Stimulated activated CD4-positive, alpha-beta T cell treated with anti-CD3 and anti-CD28 coated beads, TNF-alpha, amount 100 ng/mL, for 24 hours (primary cell): ENCODE measurements around the gene FHL3.
"Not testable (repeated sequence)": the region's sequence is repeated elsewhere in the genome, so short reads cannot be mapped to it uniquely, and the experiment has no call there.

Experiments
- DNase-seq, 3 experiments: peaks; one replicate each; pipeline ENCODE4 v3.0.0-alpha.2; 2020; ENCODE audit warnings: low read depth in 3 of 3

The FHL3 gene

DNA sequence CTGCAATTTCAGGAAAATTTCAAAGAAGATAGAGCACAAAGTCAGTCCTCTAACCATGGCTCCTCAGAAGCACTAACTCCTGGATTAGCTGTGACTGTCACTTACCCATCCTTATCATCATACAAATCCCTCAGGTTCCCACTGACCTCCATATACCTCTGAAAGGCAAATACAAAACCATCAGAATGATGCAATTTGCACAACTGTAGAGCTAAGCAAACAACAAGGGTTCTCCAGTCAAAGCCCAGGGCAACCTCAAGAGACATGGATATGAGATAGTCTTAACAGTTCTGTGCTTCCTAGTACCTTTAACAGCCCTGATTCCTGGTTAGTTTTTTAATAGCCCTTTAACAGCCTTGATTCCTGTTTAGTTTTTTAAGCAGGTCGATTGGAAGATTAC, 17.6 kb downstream of the FHL3 start:
- no peak for DNase-seq

- no peak for DNase-seq
Measured at GRCh38 chr1:37983546-37983945, 21.8 kb downstream of the FHL3 start.

GRCh38 chr1:37978541-37978940, 26.8 kb downstream of the FHL3 start:
- DNase-seq = no peak

- not testable (repeated sequence) for DNase-seq
Measured at GRCh38 chr1:37975083-37975482, 30.2 kb downstream of the FHL3 start.

- DNase-seq = no peak
Measured at GRCh38 chr1:37974567-37974966, 30.7 kb downstream of the FHL3 start.

- DNase-seq = not testable (repeated sequence)
Measured at GRCh38 chr1:37973684-37974083, 31.6 kb downstream of the FHL3 start.

GRCh38 chr1:37965301-37965700, 40.0 kb downstream of the FHL3 start:
- no peak for DNase-seq

DNA sequence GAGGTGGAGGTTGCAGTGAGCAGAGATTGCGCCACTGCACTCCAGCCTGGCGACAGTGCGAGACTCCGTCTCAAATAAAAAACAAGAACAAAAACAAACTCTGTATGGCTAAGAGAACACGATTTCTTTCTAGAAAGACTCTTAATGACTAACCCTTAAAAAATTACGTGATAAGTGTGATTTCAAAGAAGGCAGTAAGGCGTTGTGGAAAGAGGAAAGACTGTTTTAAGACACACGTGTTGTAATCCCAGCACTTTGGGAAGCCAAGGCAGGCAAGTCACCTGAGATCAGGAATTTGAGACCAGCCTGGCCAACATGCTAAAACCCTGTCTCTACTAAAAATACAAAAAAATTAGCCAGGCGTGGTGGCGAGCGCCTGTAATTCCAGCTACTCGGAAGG, 41.2 kb downstream of the FHL3 start:
- DNase-seq = not testable (repeated sequence)

- DNase-seq = no peak
Measured at GRCh38 chr1:37958690-37959089, 46.6 kb downstream of the FHL3 start.

DNA sequence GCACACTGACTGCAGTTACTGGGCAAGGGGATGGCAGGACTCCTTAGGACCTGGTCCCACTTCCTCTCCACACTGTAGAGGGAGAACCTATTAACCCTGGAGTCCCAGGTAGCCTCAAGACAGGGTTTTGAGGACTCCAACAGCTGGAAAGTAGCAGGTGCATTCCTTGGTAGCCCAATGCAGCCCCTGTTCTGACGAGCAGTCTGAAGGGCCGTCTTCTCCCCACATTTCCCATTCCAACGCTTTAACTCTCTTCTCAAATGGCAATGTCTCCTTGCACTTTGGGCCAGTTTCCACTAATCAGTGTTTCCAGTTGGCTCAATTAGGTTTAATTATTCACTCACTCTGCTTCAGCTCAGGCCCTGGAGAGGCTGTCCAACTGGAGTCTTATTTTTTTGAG, 49.6 kb downstream of the FHL3 start:
- DNase-seq = no peak

DNA sequence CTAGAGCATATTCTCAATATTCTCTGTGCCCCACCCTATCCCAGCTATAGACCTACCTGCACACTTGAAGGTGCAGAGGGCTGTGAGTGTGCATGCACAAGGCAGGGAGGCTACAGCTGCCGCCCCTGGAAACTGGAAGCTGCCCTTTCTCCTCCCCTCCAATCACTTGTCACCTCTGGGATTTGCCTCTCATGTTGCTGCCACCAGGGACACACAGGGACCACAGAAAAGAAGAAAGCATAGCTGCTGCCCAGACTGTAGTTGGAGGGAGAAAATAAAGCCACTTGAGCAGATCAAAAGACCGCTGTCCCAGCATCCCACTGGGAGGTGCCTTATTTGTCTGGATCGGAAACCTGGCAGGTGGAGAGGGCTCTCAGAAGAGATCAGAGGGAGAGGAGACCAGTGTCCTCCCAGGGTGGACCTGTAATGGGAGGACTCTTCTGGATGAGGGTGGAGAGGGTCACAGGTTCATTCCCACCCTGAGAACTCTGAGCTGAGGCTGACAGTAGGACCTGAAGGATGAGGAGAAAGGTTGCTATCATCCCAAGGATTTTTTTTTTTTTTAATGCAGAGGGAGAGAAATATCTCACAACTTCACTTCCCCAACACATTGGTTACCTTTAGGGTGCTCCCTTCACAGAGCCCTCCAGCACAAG, 50.9 kb downstream of the FHL3 start:
- DNase-seq = no peak

GRCh38 chr1:37952738-37953137, 52.6 kb downstream of the FHL3 start:
- DNase-seq = no peak

DNA sequence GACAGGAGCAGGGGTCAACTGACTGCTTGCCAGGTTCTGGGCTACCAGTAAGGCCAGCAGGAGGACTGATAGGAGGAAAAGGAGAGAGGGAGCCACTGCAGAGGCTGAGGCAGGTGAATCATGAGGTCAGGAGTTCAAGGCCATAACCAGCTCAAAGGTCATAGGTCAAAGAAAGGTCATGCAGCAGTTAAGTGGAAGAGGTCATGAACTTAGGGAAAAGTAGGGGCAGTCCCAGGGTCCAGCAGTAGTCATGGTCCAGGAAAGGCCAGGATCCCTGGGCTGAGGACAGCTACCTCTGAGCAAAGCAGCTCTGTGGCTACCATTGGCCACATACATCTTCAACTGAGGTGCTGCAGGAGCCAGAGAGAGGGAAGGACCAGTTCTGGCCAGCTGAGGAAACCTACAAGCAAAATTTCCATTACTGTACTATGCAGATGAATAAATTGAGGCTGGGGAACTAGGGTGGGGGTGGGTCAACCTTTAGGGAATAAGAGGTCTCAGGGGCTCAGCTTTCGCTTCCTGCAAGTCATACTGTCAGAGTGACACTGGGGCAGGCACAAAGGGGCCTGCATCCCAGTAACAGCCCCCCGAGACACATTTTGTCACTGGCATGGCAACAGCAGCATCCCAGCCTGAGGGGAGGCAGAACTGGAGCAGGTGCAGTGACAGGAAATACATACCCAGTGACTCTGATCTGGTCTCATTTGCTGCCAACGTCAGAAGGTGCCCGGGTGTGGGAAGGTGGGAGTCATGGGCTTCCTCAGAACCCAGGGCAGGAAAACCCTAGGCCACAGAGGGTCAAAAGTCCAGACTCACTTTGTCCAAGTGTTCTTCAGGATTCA, 53.3 kb downstream of the FHL3 start:
- no peak for DNase-seq

- DNase-seq = no peak
Measured at GRCh38 chr1:37951041-37951782, 54.1 kb downstream of the FHL3 start.

DNA sequence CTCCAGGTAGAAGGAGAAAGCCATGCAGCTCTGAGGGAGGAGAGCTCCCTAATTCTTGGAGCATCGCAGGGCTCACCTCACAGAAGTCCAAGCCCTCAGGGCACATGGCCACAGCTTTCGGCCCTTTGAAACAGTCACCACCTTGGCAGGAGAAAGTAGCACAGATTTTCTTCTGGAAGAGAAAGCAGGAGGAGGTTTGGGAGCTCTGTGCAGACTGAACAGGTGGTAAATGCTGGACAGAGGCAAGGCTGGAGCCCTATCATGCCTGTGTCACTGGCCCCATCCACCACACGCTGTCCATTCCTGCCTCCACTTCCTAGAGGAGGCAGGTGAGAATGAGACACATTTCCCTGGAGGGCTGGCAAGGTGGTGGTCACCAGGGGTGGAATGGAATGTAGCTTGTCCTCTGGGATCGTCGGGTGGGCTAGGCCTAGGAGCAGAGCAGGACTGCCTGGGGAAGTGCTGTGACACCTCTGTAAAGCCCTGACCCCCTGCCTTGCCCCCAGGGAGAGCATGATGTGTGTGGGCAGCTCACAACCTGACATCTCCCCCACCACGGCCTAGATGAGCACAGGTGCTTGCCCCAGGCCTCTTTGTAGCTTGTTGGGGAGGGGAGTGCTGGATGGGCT, 55.7 kb downstream of the FHL3 start:
- no peak for DNase-seq

DNA sequence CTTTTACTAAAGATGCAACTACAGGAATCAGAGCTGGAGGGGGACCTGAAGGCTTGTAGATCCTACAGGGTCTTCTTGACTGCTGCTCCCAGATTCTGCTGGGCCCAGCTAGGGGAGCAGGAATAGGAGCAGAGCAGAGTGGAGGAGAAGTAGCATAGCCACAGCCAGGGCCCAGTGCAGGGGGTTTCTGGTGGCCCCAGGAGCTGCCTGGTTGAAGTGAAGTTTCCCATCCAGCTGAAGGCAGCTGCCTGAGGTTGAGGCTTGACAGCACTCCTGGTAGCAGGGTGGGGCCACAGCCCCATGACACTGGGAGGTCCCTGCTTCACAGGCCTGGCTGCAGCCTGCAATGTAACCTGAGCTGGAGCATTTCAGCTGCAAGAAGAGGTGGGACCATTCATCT, 56.5 kb downstream of the FHL3 start:
- DNase-seq = no peak

GRCh38 chr1:37948166-37948565, 57.1 kb downstream of the FHL3 start:
- DNase-seq = no peak

- no peak for DNase-seq
Measured at GRCh38 chr1:37947364-37947763, 58.0 kb downstream of the FHL3 start.
